ENCODE results near the gene TMEM123.
"Not testable (repeated sequence)": the region's sequence is repeated elsewhere in the genome, so short reads cannot be mapped to it uniquely, and the experiment has no call there.

Gene TMEM123

DNA sequence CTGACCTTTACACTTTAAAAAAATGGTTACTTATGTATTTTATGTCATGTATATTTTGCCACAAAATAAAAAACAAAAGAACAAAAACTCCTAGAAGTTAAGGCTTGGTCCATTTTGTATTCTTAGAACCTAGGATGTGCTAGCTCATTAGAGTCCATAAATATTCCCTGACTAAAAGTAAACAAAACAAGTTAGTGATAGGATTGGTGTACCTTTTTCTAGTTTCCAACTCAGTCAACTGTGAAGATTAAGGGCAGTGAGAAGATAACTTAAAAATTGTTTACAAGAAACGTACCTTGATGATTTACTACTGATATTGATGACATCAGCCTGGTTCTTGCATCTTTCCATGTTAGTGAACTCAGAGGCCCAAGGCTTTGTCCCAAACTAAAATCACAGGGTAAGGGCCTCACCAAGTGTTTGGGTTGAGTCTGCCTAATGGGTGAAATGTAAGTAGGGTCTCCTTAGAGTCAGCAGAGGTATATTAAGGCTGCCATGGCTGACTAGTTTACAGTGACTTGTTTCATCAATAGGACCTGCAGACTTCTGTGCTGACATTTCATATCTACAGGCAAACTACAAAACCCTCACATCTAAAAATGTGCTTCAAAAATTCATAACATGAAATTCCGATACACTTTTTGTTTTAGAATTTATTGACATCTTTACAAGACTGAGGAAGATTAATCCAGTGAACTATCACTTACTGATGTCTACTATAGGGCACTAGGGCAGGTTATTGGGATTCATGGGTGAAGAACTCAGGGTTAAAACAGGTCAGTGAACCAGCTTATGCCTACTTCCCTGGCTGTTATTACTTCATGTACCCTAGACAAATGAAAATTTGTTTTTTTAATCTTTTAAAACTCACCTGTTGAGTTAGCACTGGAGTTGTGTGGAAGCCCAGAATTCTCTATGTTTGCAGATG lies 4.4 kb downstream of the TMEM123 start:
- no peak for DNase-seq

DNA sequence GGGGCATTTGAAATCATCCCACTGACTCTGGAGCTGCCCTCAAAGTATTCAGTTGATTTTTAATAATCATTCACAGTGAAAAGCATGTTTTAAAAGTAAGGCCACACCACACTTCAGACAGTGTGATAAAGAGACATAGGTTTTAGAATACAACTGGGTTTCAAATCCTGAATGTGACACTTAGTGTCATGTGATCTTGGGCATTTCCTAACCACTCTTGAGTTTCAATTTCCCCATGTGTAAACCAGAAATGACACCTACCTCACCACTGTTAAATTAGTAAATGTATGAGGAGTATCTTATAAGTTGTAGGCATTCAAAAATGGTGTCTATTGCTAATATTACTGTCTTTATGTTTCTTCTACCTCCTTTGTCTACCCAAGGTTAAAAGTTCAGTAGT lies 5.4 kb downstream of the TMEM123 start:
- no peak for DNase-seq

DNA sequence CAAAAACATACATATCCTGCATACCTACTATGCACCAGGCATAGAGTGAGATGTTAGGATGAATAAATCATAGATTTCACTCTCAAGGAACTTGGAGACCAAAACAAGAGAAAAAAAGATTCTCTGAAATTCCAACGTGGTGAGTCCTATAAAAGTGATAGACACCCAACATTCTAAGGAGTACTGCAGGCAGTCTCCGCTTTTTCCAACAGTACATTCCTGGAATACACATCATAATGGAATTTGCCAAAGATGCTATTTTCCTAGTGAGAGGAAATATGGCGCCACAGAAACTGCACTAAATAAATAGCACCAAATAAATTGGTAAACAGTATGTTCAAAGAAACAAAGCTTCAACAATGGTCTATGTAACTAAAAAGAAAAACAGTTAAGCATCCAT lies 6.0 kb downstream of the TMEM123 start:
- DNase-seq: peak; percentile 90

DNA sequence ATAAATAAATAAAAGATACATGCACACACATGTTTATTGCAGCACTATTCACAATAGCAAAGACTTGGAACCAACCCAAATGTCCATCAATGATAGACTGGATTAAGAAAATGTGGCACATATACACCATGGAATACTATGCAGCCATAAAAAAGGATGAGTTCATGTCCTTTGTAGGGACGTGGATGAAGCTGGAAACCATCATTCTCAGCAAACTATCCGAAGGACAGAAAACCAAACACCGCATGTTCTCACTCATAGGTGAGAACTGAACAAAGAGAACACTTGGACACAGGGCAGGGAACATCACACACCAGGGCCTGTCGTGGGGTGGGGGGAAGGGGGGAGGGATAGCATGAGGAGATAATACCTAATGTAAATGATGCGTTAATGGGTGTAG lies 7.9 kb downstream of the TMEM123 start:
- DNase-seq: not testable (repeated sequence)

DNA sequence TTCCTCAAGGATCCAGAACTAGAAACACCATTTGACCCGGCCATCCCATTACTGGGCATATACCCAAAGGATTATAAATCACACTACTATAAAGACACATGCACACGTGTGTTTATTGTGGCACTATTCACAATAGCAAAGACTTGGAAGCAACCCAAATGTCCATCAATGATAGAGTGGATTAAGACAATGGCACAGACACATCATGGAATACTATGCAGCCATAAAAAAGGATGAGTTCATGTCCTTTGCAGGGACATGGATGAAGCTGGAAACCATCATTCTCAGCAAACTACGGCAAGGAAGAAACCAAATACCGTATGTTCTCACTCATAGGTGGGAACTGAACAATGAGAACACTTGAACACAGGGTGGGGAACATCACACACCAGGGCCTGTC lies 8.4 kb downstream of the TMEM123 start:
- DNase-seq: not testable (repeated sequence)

DNA sequence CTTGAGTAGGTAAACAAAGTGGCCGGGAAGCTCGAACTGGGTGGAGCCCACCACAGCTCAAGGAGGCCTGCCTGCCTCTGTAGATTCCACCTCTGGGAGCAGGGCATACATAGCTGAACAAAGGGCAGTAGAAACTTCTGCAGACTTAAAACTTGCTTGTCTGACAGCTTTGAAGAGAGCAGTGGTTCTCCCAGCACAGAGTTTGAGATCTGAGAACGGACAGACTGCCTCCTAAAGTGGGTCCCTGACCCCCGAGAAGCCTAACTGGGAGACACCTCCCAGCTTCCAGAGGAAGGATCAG lies 13.6 kb downstream of the TMEM123 start:
- DNase-seq: not testable (repeated sequence)

DNA sequence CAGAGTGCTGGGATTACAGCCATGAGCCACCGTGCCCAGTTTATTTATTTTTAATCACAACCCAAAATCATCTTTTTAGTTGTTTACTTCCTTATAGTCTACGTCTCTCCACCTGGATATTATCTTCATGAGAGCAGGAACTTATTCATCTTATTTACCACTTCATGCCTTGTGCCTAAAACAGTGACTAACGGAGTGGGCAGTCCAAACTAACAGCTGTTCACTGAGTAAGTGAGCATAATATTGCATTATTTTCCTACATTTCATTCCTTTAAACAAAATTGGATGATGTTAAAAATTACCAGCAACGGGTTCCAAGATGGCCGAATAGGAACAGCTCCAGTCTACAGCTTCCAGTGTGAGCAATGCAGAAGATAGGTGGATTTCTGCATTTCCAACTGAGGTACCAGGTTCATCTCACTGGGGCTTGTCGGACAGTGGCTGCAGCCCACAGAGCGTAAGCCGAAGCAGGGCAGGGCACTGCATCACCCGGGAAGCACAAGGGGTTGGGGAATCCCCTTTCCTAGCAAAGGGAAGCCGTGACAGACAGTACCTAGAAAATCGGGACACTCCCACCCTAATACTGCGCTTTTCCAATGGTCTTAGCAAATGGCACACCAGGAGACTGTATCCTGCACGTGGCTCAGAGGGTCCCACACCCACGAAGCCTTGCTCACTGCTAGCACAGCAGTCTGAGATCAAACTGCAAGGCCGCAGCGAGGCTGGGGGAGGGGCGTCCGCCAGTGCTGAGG lies 14.1 kb downstream of the TMEM123 start:
- DNase-seq: peak; percentile 21

DNA sequence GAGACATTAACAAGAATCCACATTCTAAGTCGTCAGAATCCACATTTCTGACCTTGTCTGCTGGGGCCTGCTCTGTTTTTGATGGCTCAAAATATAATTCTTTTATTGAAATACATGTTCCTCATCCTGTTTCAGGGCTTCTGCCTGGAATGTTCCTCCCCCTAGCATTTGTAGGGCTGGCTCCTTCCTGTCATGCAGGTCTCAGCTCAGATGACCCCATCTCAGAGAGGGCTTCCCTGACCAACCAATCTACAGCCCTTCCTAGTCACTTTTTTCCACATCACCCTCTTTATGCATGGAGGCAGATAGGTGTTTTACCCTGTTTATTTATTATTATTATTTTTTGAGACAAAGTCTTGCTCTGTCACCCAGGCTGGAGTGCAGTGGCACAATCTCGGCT lies 14.8 kb downstream of the TMEM123 start:
- DNase-seq: no peak

DNA sequence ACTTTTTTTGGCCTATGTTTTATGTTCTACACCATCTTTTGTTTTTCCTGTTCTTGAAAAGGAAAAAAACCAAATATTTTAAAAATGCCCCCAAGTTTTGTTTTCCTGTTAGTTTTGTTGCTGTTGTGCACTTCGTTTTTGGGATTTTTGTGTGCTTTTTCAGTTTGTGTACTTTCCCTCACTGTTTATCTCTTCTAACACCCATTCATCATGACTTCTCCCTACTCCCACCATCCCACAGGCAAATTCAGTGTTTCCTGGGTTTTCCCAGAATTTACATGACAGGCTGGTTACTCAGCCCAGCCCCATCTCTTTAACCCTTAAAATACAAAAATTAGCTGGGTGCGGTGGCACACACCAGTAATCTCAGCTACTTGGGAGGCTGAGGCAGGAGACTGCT lies 15.6 kb downstream of the TMEM123 start:
- DNase-seq: no peak

DNA sequence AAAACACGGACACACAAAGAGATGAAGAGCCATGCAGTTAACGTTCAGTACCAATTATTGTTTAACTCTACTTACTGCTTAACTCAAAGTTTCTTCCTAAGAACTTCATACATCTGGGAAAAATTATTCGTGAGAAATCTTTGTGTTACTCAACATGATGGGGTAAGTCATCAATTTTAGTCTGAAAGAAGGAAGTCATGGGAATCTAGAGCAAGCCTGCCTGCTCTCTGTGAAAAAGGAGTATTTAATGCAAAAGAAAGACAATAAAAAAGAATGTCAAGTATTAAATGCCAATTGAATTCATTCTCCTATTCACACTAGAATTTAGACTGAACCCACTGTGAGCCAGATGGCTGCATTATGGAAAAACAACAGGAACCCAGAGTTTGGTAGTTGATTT lies 16.0 kb downstream of the TMEM123 start:
- DNase-seq: peak; percentile 37

DNA sequence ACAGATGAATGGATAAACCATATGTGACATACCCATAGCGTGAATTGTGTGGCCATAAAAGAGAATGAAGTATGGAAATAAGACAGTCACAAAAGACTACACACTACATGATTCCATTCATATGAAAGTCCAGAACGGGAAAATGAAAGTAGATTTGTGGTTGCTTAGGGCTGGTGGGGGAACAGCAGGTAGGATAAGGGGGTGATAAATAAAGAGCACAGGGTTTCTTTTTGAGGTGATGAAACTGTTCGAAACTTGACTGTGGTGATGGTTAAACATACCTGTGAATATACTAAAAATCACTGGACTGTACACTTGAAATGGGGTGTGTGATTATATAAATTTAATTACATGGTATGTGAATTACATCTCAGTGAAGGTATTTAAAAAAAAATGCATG lies 16.9 kb downstream of the TMEM123 start:
- no peak for DNase-seq

DNA sequence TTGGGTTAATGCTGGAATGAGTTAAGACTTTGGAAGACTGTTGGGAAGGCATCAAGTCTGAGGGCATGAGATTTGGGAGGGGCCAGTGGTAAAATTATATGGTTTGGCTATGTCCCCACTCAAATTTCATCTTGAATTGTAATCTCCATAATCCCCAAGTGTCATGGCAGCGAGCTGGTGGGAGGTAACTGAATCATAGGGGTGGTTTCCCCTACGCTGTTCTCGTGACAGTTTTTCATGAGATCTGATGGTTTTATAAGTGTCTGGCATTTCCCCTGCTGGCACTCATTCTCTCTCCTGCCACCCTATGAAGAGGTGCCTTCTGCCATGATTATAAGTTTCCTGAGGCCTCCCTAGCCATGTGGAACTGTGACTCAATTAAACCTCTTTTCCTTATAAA lies 19.0 kb downstream of the TMEM123 start:
- DNase-seq: not testable (repeated sequence)

DNA sequence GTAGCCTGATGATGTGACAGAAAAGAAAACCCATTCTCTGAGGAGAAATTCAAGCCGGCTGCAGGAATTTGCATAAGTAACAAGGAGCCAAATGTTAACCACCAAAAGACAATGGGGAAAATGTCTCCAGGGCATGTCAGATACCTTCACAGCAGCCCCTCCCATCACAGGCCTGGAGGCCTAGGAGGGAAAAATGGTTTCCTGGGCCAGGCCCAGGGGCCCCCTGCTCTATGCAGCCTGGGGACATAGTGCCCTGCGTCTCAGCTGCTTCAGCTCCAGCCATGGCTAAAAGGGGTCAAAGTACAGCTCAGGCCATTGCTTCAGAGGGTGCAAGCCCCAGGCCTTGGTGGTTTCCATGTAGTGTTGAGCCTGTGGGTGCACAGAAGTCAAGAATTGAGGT lies 20.0 kb downstream of the TMEM123 start:
- not testable (repeated sequence) for DNase-seq

DNA sequence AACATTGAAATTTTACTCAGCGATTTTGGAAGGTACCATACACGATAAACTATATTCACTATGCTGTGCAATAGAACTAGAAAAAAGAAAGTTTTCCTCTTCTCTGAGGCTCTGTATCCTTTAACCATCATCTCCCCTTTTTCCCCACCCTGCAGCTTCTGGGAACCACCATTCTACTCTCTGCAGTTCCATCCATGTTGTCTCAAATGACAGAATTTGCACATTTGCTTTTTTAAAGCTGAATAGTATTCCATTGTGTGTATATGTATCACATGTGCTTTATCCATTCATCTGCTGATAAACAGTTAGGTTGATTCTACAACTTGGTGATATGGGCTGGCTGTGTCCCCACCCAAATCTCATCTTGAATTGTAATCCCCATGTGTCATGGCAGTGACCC lies 21.2 kb downstream of the TMEM123 start:
- no peak for DNase-seq

DNA sequence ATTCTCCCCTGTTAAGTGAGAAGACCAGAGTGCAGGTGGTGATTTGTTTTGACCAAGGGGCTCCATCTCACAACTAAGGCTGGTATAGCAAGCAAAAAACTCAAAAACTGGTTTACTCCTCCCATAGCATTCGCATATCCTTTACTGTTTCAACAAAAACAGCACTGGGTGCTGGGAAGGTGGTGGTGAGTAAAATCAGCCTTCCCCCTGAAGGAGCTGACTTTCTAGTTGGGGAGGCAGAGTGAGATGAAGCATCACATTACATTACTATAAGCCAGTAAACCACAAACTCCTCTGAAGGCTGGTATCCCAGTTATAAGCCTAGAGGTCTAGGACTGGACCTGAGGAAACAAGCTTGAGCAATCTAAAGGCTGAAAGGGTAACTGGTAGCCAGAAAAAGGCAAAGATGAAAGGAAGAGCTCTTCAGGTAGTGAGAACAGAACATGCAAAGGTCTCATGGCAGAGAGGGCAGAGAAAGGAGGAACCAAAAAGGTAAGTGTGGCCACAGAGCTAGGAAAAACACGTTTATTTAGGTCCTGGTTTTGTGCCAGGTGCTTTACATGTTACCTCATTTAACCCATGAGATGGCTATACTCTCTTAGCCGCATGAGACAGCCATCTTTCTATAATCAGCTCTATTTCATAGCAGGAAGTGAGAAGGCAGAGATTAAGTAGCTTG lies 22.3 kb downstream of the TMEM123 start:
- no peak for DNase-seq

DNA sequence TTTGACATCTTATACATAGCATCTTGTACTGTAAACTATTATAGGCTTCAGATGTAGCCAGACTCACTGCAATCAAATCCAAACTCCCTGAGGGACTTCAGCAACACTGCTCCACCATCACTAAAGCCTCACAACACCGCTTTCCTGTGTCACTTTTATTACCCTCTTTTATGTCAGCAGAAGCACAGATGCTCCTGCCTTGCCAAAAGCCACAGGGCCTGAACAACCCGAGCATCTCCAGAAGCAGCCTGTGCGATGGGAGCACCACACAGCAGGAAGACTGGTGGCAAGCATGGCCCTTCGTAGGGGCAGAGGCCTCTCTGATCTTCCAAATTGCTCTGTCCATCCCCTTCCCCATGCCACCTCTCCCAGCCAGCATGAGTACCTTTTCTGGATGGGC lies 22.9 kb downstream of the TMEM123 start:
- DNase-seq: no peak

DNA sequence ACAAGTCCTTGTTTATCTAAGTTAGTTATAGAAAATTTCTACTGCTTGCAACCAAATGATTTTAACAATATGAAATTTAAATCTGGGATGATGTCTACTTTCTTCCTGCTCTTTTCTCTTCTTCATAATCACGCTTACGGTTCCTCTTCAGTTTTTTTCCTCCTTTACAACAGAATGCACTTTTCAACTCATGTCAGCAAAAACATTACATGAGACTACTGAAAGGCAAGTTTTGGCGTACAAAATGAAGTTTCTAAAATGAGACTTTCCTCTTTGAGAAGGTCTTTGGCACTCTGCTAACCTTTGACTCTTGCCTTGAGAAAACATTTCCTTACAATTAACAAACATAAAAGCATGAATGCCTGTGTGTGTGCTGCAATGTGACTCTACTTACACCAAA lies 23.3 kb downstream of the TMEM123 start:
- DNase-seq: no peak

DNA sequence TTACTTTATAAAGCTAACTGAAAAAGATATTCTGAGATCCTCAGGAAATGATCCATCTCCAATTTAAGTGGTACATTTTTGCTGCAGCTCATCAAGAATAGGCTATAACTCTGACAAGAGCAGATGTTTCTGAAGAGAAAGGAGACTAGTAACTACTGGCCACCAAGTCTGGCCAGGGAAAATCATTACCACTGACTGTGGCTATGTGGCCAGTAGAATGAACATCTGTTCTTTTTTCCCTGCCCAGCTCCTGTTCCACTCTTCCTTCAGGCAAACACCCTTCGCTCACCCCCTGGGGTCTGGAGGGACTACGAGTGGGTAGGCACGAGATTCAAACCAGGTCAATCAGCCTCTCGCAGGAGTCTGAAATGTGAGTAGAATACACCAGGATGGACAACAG lies 23.9 kb downstream of the TMEM123 start:
- DNase-seq: no peak

DNA sequence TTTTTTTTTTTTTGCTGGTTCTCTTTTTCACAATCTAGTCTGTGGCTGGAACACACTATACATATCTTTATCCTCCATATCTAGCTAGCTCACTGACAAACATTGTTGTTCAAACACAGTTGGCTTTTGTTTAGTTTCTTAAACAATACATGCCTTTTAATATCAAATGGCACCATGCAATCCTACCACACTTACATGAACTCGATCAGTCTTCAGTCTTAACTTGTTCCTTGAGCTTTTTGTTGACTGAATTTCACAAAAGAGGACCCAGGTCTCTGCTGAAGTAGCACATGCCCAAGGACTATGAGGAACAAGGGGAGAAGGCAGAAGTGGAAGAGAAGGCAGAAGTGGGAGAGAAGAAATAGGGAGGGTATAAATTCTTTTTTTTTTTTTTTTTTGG lies 25.5 kb downstream of the TMEM123 start:
- DNase-seq: no peak

DNA sequence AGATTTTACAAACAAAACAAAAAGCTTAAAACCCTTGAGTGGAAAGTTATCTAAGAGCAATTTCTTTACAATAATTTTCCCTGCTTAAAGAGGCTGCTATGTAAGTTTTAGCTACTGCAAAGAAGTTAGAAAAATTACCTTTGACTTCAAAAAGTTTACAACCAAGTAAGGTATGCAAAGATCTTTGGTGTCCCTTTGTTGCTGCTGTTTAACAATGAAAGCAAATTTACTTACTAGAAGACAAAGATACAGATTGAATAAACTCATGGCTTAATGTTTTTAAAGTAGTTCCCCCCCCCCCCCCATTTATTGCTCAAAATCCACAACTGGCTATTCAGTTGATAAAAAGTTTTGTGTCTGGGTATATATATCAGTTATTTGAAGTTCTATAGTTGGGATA lies 26.0 kb downstream of the TMEM123 start:
- DNase-seq: no peak

DNA sequence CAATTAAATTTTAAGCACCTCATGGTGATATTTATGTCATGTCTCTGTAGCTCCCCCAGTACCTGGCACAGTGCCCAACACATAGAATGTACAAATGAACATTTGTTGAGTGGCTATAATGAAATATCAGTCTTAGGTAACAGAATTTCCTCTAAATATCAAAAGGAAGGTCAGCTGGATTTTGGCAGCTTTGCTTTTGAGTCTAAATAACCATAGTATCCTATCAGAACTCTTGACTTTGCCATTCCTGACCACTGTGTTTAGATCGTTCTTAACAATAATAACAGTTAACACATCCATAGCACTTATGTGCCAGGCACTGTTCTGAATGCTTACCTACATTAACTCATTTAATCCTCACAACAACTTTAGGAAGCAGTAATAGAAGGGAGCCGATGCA lies 26.6 kb downstream of the TMEM123 start:
- DNase-seq: no peak

DNA sequence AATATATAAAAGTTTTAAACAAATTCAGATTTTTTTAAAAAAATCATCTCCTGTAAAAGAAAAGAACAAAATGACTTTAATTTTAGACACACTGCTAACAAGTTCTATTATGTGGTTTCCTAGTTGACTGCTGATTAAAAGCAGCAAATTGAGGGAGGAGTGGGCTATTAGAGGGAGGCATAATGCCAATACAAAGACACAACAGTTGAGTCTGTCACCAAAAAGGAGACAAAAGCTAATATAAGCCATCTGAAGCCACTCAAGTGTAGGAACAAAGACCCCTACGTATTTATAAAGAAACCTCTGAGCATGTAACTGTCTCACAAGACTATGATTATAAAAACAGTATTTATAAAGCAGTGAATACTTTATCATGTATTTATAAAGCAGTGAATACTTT lies 28.6 kb downstream of the TMEM123 start:
- no peak for DNase-seq

DNA sequence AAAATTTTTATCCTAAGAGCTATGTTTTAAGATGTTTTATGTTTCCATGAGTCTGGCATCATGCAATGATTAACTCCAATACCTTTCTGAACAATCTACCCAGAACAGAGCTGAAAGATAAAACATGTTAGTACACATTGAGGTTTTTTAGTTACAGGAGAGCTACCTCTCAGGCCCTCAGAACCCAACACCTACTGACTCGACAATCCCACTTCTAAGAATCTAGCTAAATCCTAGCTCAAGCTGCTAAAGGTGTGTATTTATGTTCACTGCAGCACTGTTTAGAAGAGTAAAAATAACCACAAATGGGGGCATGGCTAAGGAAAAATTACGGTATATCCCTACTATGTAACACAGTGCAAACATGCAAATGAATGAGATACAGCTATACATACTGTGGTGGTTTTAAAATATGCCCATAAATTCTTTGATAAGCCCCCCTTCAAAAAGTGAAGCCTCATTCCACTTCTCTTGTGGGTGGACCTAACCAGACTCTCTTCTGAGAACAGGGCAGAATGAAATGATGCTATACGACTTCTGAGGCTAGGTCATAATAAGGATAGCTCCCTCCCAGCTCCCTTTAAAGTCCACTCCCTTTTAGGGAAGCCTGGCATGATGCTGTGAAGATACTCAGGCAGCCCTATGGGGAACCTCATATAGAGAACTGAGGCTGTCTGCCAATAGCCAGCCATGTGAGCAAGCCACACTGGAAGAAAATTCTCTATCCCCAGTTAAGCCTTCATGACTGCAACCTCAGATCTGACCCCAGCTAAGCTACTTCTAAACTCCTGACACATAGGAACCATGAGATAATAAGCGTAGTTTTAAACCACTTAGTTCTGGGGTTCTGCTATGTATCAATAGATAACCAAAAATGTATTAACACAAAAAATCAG lies 29.5 kb downstream of the TMEM123 start:
- no peak for DNase-seq
